HuH-7.5 (cell line): ENCODE results near the gene SLC43A1.

ENCODE experiments used
- DNase-seq: peaks from one replicate; pipeline ENCODE4 v3.0.0; 2011; ENCODE audit warnings: low spot score

Gene SLC43A1

GRCh38 chr11:57497303-57498247 lies 17.9 kb downstream of the SLC43A1 start:
- peak; percentile 99 for DNase-seq

- DNase-seq, result no peak
Measured at GRCh38 chr11:57496109-57496820, 19.2 kb downstream of the SLC43A1 start.

- DNase-seq, result peak; percentile 95
Measured at GRCh38 chr11:57493507-57494503, 21.7 kb downstream of the SLC43A1 start.

- no peak for DNase-seq
Measured at GRCh38 chr11:57491371-57492061, 24.0 kb downstream of the SLC43A1 start.

GRCh38 chr11:57490456-57491248 lies 24.9 kb downstream of the SLC43A1 start:
- no peak for DNase-seq

- no peak for DNase-seq
Measured at GRCh38 chr11:57487920-57488659, 27.4 kb downstream of the SLC43A1 start.

GRCh38 chr11:57487021-57487778 lies 28.3 kb downstream of the SLC43A1 start:
- DNase-seq, result no peak

GRCh38 chr11:57485217-57485990 lies 30.1 kb downstream of the SLC43A1 start:
- no peak for DNase-seq

- no peak for DNase-seq
Measured at GRCh38 chr11:57484141-57484710, 31.3 kb downstream of the SLC43A1 start.

- DNase-seq, result peak; percentile 58
Measured at GRCh38 chr11:57483562-57483918, 32.0 kb downstream of the SLC43A1 start.

- peak; percentile 99 for DNase-seq
Measured at GRCh38 chr11:57482782-57483561, 32.5 kb downstream of the SLC43A1 start.

GRCh38 chr11:57481915-57482781 lies 33.4 kb downstream of the SLC43A1 start:
- peak; percentile 64 for DNase-seq

GRCh38 chr11:57481315-57481714 lies 34.2 kb downstream of the SLC43A1 start:
- DNase-seq, result no peak

- peak; percentile 100 for DNase-seq
Measured at GRCh38 chr11:57480409-57481137, 34.9 kb downstream of the SLC43A1 start.

- DNase-seq, result peak; percentile 82
Measured at GRCh38 chr11:57479911-57480310, 35.6 kb downstream of the SLC43A1 start.
